ENCODE measurements around the gene CYP4X1. TPM values are rescaled to one million over a fixed set of nuclear protein-coding genes. Genes with fewer than 3 reads are reported as not detected.
A peak's percentile ranks its signal among the peaks of the same experiment; 100 is the strongest.

Gene CYP4X1
- total and polyA plus RNA-seq, 2 experiments from 2014 or later: 1.8 to 3.6 TPM

- H3K27me3 Mint-ChIP-seq (ENCODE audit: insufficient read depth, low read depth, poor library complexity): peaks cover 7% of the 10 kb centered on the region
- TF ChIP-seq ZNF462 (CRISPR knock-in tag; IDR thresholded peaks at IDR 0.05) (no peak), NANOG (IDR thresholded peaks at IDR 0.05; ENCODE audit: borderline replicate concordance) (no peak), REST (IDR thresholded peaks at IDR 0.05; ENCODE audit: unreplicated experiment) (no peak), EZH2phosphoT487 (IDR thresholded peaks at IDR 0.05; ENCODE audit: unreplicated experiment) (no peak), CREB1 (CRISPR knock-in tag; IDR thresholded peaks at IDR 0.05; ENCODE audit: low read depth) (no peak), POLR2AphosphoS5 (IDR thresholded peaks at IDR 0.05; ENCODE audit: low read depth) (no peak), ZNF331 (CRISPR knock-in tag; IDR thresholded peaks at IDR 0.05; ENCODE audit: low read depth) (no peak), ETS1 (IDR thresholded peaks at IDR 0.05) (no peak), ZNF114 (CRISPR knock-in tag; IDR thresholded peaks at IDR 0.05) (no peak), EZH2 (IDR thresholded peaks at IDR 0.05; ENCODE audit: low read depth, unreplicated experiment) (no peak), CTCF (conservative IDR thresholded peaks at IDR 0.05; ENCODE audit: low read depth in 2 of 2) (no peak), JUNB (IDR thresholded peaks at IDR 0.05; ENCODE audit: unreplicated experiment) (no peak), STAT1 (IDR thresholded peaks at IDR 0.05; ENCODE audit: unreplicated experiment) (no peak)
- no peaks in the 10 kb centered on the region for H4K20me1 ChIP-seq (replicated peaks; ENCODE audit: insufficient read depth)
- peak; percentile 41 for DNase-seq (ENCODE audit: low spot score)
- no peaks in the 10 kb centered on the region for H3K9me2 ChIP-seq (ENCODE audit: insufficient read depth)
- H3K79me2 ChIP-seq (replicated peaks; ENCODE audit: insufficient read depth): no peaks in the 10 kb centered on the region
- H3K4me3 ChIP-seq: peak overlapping the region; percentile 25; the same call in 1 of the 2 replicates
- ATAC-seq: peak; percentile 81
- no peak overlapping the region for H3K27ac ChIP-seq (ENCODE audit: low read depth)
- peak overlapping the region; percentile 79; the same call in 1 of the 2 replicates for H3K27ac Mint-ChIP-seq
- H3K9me3 Mint-ChIP-seq: peaks cover 21% of the 10 kb centered on the region; the same call in 2 of the 3 replicates
- peaks cover 20% of the 10 kb centered on the region for H3K4me1 ChIP-seq (ENCODE audit: insufficient read depth)
- H3K36me3 ChIP-seq (ENCODE audit: insufficient read depth): no peaks in the 10 kb centered on the region
- peaks cover 23% of the 10 kb centered on the region for H3K4me1 Mint-ChIP-seq
- peak overlapping the region; percentile 98 for H2AFZ ChIP-seq
- H3K4me2 ChIP-seq: peak overlapping the region; percentile 72
- H3K4me3 Mint-ChIP-seq: no peak overlapping the region
- H3F3A ChIP-seq (replicated peaks; ENCODE audit: low read depth): no peaks in the 10 kb centered on the region
- H3K36me3 Mint-ChIP-seq (ENCODE audit: low read depth): peaks cover 2% of the 10 kb centered on the region; the same call in 1 of the 3 replicates
- H3K27me3 ChIP-seq (ENCODE audit: insufficient read depth): no peaks in the 10 kb centered on the region
Measured at GRCh38 chr1:46983830-46984586, 39.5 kb upstream of the CYP4X1 start.
